Activated T-helper 2 cell treated with anti-CD3 and anti-CD28 coated beads, Interferon-gamma antibody, Interleukin-2, Interleukin-4, amounts not matched to agents 10 μg/mL and 5 μg/mL and 100 μg/mL, durations not matched to agents 14 hours and 24 hours and 36 hours (primary cell): ENCODE measurements around the gene RNF149. TPM values are rescaled to one million over a fixed set of nuclear protein-coding genes. Genes with fewer than 3 reads are reported as not detected.
"Not testable (repeated sequence)": the region's sequence is repeated elsewhere in the genome, so short reads cannot be mapped to it uniquely, and the experiment has no call there.

ENCODE experiments used
- DNase-seq: peaks from one replicate; pipeline ENCODE4 v3.0.0; 2021; ENCODE audit warnings: low spot score
- H3K27ac Mint-ChIP-seq: one replicate; pipeline ENCODE4 v1.8.0; 2021; ENCODE audit warnings: mixed read lengths
- H3K27me3 Mint-ChIP-seq: one replicate; pipeline ENCODE4 v1.8.0; 2021; ENCODE audit warnings: low read depth, mixed read lengths
- H3K36me3 Mint-ChIP-seq: one replicate; pipeline ENCODE4 v1.8.0; 2021; ENCODE audit warnings: low read depth, mixed read lengths
- H3K4me1 Mint-ChIP-seq: one replicate; pipeline ENCODE4 v1.8.0; 2021; ENCODE audit warnings: low read depth, mixed read lengths
- H3K4me3 Mint-ChIP-seq: one replicate; pipeline ENCODE4 v1.8.0; 2021; ENCODE audit warnings: low read depth, mild to moderate bottlenecking, moderate library complexity, mixed read lengths
- H3K9me3 Mint-ChIP-seq: one replicate; pipeline ENCODE4 v1.8.0; 2021; ENCODE audit warnings: mixed read lengths
- intact Hi-C: fragments of 100-400 bp; cut with micrococcal nuclease; formaldehyde crosslinking; loops from one replicate; pipeline ENCODE4 v1.15.1; 2023
- total RNA-seq: library from RNA; stranded (reverse); gene quantifications from 2 replicates; pipeline ENCODE4 v1.2.3, GENCODE V29; 2022

The RNF149 gene
- total RNA-seq, 1 donor from 2014 or later, result 54.9 TPM

- not testable (repeated sequence) for H3K9me3 Mint-ChIP-seq, H3K36me3 Mint-ChIP-seq, DNase-seq, H3K27me3 Mint-ChIP-seq, H3K4me1 Mint-ChIP-seq, H3K27ac Mint-ChIP-seq, H3K4me3 Mint-ChIP-seq
- intact Hi-C loops, result loop anchor here (10.0 kb wide), 1 partner anchor 230 kb away; the partner anchor contains the start of gene RFX8
These were observed 63.6 kb downstream of the RNF149 start for GRCh38 chr2:101244899-101245298.

- intact Hi-C loops, result loop anchor here (10.0 kb wide), 1 partner anchor 230 kb away; the partner anchor contains the start of gene RFX8
- H3K4me1 Mint-ChIP-seq, H3K27me3 Mint-ChIP-seq, H3K27ac Mint-ChIP-seq, DNase-seq, H3K36me3 Mint-ChIP-seq, H3K9me3 Mint-ChIP-seq, H3K4me3 Mint-ChIP-seq: not testable (repeated sequence)
These were observed 64.1 kb downstream of the RNF149 start for GRCh38 chr2:101244373-101244772.

GRCh38 chr2:101241158-101241557 lies 67.3 kb downstream of the RNF149 start:
- intact Hi-C loops, result loop anchor here (10.0 kb wide), 1 partner anchor 234 kb away; the partner anchor contains the start of gene RFX8
- DNase-seq, result no peak
- peaks cover 7% of the 10 kb centered on the region for H3K4me1 Mint-ChIP-seq
- H3K4me3 Mint-ChIP-seq, result no peak overlapping the region
- H3K27me3 Mint-ChIP-seq, result peaks cover 2% of the 10 kb centered on the region
- H3K27ac Mint-ChIP-seq, result no peak overlapping the region
- H3K36me3 Mint-ChIP-seq, result no peaks in the 10 kb centered on the region
- no peaks in the 10 kb centered on the region for H3K9me3 Mint-ChIP-seq

- not testable (repeated sequence) for H3K36me3 Mint-ChIP-seq, H3K9me3 Mint-ChIP-seq, H3K4me1 Mint-ChIP-seq, DNase-seq, H3K27me3 Mint-ChIP-seq, H3K27ac Mint-ChIP-seq, H3K4me3 Mint-ChIP-seq
- intact Hi-C loops, result loop anchor here (10.0 kb wide), 1 partner anchor 234 kb away; the partner anchor contains the start of gene RFX8
These were observed 67.8 kb downstream of the RNF149 start for GRCh38 chr2:101240694-101241093.

GRCh38 chr2:101239760-101240118 lies 68.8 kb downstream of the RNF149 start:
- not testable (repeated sequence) for H3K27ac Mint-ChIP-seq, H3K27me3 Mint-ChIP-seq
- intact Hi-C loops, result loop anchor here (10.0 kb wide), 1 partner anchor 235 kb away; the partner anchor contains the start of gene RFX8

GRCh38 chr2:101238930-101239759 lies 69.4 kb downstream of the RNF149 start:
- intact Hi-C loops, result no loop called here
- peaks cover 2% of the 10 kb centered on the region for H3K27me3 Mint-ChIP-seq
- no peaks in the 10 kb centered on the region for H3K36me3 Mint-ChIP-seq
- H3K27ac Mint-ChIP-seq, result no peak overlapping the region
- no peak overlapping the region for H3K4me3 Mint-ChIP-seq
- DNase-seq, result no peak
- H3K4me1 Mint-ChIP-seq, result peaks cover 5% of the 10 kb centered on the region
- H3K9me3 Mint-ChIP-seq, result no peaks in the 10 kb centered on the region

More at GRCh38 chr2:101239760-101240118, 68.8 kb downstream of the RNF149 start:
- not testable (repeated sequence) for H3K4me3 Mint-ChIP-seq, H3K36me3 Mint-ChIP-seq, DNase-seq, H3K4me1 Mint-ChIP-seq, H3K9me3 Mint-ChIP-seq

- H3K9me3 Mint-ChIP-seq, H3K36me3 Mint-ChIP-seq, DNase-seq, H3K4me1 Mint-ChIP-seq, H3K27ac Mint-ChIP-seq, intact Hi-C loops, H3K4me3 Mint-ChIP-seq, H3K27me3 Mint-ChIP-seq: not testable (repeated sequence)
These were observed 70.6 kb downstream of the RNF149 start for GRCh38 chr2:101237944-101238343.

- H3K9me3 Mint-ChIP-seq, H3K4me1 Mint-ChIP-seq, H3K36me3 Mint-ChIP-seq, intact Hi-C loops, H3K27ac Mint-ChIP-seq, H3K4me3 Mint-ChIP-seq, DNase-seq, H3K27me3 Mint-ChIP-seq: not testable (repeated sequence)
These were observed 72.5 kb downstream of the RNF149 start for GRCh38 chr2:101235956-101236355.

GRCh38 chr2:101234169-101234938 lies 74.1 kb downstream of the RNF149 start:
- no peaks in the 10 kb centered on the region for H3K4me1 Mint-ChIP-seq
- no peak overlapping the region for H3K4me3 Mint-ChIP-seq
- DNase-seq, result no peak
- no peaks in the 10 kb centered on the region for H3K27me3 Mint-ChIP-seq
- no peaks in the 10 kb centered on the region for H3K36me3 Mint-ChIP-seq
- intact Hi-C loops, result no loop called here
- H3K27ac Mint-ChIP-seq, result no peak overlapping the region
- H3K9me3 Mint-ChIP-seq, result peaks cover 6% of the 10 kb centered on the region

GRCh38 chr2:101232770-101233169 lies 75.7 kb downstream of the RNF149 start:
- intact Hi-C loops, result no loop called here
- peaks cover 3% of the 10 kb centered on the region for H3K36me3 Mint-ChIP-seq
- no peak overlapping the region for H3K4me3 Mint-ChIP-seq
- peaks cover 7% of the 10 kb centered on the region for H3K9me3 Mint-ChIP-seq
- no peaks in the 10 kb centered on the region for H3K27me3 Mint-ChIP-seq
- H3K27ac Mint-ChIP-seq, result no peak overlapping the region
- peaks cover 2% of the 10 kb centered on the region for H3K4me1 Mint-ChIP-seq
- DNase-seq, result no peak

- intact Hi-C loops, result no loop called here
- no peak overlapping the region for H3K27ac Mint-ChIP-seq
- no peak overlapping the region for H3K4me3 Mint-ChIP-seq
- peaks cover 7% of the 10 kb centered on the region for H3K9me3 Mint-ChIP-seq
- peaks cover 3% of the 10 kb centered on the region for H3K36me3 Mint-ChIP-seq
- H3K4me1 Mint-ChIP-seq, result peaks cover 2% of the 10 kb centered on the region
- no peaks in the 10 kb centered on the region for H3K27me3 Mint-ChIP-seq
- DNase-seq, result no peak
These were observed 76.4 kb downstream of the RNF149 start for GRCh38 chr2:101231937-101232730.

- Mint-ChIP-seq H3K4me3 (no peak overlapping the region), H3K27me3 (no peaks in the 10 kb centered on the region), H3K36me3 (peaks cover 3% of the 10 kb centered on the region), H3K4me1 (peaks cover 2% of the 10 kb centered on the region), H3K9me3 (peaks cover 8% of the 10 kb centered on the region), H3K27ac (no peak overlapping the region)
- DNase-seq, result no peak
- intact Hi-C loops, result no loop called here
These were observed 77.3 kb downstream of the RNF149 start for GRCh38 chr2:101231240-101231639.
